GM21723 (cell line): ENCODE data around the gene TMEM150A.
"Not testable (repeated sequence)": the region's sequence is repeated elsewhere in the genome, so short reads cannot be mapped to it uniquely, and the experiment has no call there.

Experiments
- ATAC-seq: cut with Tn5 transposase; IDR thresholded peaks from one replicate; pipeline ENCODE4 v1.9.1; 2021; ENCODE audit warnings: mild to moderate bottlenecking, moderate library complexity; ENCODE audit not compliant: unreplicated experiment

TMEM150A gene

DNA sequence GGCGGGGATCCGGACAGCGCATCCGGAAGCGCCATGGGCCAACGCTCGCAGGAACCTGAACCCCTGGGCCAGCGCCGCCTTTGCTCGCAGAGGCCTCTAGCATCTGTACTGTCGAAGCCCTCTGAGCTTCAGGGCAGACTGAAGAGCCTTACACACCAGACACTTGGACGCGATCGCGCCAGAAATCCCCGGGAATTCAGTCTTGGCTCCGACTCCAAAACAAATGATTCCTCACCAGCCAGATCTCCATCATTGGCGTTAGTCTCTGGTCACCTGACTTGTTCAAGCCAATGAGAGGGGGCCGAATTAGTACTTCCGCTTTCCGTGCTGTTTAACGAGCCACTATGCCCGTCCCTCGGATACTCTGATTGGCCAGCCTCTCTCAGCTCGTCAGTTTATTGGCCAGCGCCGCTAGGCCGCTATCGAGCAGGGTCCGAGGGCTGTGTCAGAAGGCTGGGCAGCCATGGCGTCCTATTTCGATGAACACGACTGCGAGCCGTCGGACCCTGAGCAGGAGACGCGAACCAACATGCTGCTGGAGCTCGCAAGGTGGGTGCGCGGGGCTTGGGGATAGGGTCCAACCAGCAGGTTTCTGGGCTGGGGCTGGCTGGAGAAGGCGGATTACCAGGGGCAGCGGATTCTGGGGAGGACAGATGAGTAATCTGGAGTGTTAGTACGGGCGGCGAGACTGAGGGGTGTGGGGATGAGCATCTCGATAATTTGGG is 7.0 kb downstream of the TMEM150A start, which contains the start of gene RNF181:
RNF181 (plus strand) TSS at position 445 of the 725 bp plus-strand sequence; CDS start at position 464, 19 bp downstream.
- ATAC-seq: peak; percentile 99

DNA sequence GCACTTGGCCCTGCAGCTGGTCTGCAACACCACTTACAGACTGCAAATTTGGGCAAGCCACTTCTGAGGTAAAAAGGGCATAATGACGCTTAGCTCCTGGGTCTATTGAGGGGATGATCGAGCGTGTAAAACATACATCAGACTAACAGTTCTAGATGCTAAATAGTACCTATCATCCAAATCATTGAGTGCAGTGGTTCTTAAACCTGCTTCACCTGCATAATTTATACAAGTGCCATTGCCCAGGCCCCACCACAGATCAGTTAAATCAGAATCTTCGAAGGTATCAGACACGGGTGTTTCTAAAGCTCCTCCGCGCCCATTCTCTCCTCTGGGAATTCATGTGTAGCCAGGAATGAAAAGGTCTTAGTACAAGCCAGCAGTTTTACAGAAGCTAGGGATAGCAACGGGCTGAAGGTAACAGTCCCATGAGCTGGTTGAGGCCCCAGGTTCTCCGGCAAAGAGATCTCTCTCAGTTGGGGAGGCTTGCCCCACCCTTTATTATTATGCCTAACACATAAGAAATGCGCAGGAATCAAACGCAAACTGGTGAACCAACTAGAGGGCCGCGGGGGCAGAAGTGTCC is 7.7 kb downstream of the TMEM150A start:
- ATAC-seq: peak; percentile 2

- ATAC-seq: no peak
These were observed 9.5 kb downstream of the TMEM150A start for GRCh38 chr2:85593023-85593422.

GRCh38 chr2:85592299-85592698 is 10.2 kb downstream of the TMEM150A start:
- ATAC-seq: not testable (repeated sequence)

DNA sequence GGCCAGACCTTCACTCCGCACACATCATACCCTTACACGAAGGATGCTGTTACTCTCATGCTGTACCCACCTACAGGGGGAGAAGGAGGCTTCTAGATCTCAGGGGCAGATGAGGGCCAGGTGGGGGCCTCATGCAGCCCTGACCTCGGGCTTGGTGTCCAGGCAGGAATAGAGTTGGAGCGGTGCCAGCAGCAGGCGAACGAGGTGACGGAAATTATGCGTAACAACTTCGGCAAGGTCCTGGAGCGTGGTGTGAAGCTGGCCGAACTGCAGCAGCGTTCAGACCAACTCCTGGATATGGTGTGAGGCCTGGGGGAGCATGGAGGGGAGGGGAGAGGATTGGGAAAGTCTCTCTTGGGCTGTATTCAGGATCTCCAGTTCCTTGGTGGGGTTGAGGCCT is 10.9 kb downstream of the TMEM150A start:
- no peak for ATAC-seq

GRCh38 chr2:85590950-85591349 is 11.5 kb downstream of the TMEM150A start:
- ATAC-seq: no peak

- ATAC-seq: no peak
These were observed 12.3 kb downstream of the TMEM150A start for GRCh38 chr2:85589982-85590791.

DNA sequence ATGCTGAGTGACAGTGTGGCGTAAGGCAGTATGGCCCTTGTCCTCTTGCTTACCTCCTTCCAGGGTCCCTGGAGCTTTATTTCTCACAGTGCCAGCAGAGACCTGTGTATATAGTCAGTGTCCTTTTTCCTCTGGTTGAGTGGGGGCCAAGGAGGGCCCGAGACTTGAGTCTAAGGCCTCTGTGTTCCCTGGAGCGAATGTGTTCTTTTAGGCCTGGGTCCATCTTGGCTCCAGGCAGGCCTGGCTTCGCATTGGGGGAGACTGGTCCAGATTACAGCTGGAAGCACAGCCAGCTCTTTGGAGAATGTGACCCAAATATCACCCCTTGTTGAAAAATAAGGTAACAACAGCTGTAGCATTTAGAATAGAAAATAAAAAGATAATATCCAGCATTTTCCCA is 13.3 kb downstream of the TMEM150A start:
- ATAC-seq: no peak

DNA sequence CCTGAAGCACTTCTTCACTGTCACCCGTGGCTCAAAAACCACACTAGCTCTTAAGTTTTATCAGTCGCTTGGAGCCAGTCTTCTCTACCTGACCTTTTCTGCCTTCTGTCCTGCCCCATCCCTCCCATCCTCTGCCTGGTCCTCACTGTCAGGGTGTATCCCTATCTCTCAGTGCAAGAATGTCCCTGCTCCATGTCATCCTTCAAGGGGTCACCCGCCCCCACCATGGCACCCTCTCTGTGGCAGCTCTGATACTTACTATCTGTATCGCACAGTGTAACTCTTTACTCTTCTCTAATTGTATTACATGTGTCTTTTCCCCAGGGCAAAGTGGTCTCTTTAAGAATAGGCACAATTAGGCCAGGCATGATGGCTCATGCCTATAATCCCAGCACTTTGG is 13.9 kb downstream of the TMEM150A start:
- no peak for ATAC-seq

DNA sequence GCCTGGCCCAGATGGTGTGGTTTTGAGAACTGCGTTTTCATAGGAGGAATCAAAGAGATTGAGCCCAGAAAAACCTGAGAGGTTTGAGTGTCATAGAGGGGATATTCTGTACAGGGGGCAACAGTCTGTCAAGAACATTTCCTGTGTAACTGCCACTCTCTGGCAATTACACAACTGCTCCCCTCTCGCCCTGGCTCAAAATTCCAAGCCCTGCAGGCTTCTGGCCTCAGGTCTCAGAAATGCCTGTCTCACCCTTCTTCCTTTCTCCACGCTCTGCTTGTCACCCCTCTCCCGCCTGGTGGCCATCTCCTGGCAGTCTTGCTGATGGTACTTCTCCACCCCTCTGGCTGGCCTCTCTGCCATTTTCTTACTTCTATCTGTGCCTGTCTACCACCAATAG is 14.3 kb downstream of the TMEM150A start:
- no peak for ATAC-seq

GRCh38 chr2:85585781-85586105 is 16.8 kb downstream of the TMEM150A start:
- no peak for ATAC-seq

DNA sequence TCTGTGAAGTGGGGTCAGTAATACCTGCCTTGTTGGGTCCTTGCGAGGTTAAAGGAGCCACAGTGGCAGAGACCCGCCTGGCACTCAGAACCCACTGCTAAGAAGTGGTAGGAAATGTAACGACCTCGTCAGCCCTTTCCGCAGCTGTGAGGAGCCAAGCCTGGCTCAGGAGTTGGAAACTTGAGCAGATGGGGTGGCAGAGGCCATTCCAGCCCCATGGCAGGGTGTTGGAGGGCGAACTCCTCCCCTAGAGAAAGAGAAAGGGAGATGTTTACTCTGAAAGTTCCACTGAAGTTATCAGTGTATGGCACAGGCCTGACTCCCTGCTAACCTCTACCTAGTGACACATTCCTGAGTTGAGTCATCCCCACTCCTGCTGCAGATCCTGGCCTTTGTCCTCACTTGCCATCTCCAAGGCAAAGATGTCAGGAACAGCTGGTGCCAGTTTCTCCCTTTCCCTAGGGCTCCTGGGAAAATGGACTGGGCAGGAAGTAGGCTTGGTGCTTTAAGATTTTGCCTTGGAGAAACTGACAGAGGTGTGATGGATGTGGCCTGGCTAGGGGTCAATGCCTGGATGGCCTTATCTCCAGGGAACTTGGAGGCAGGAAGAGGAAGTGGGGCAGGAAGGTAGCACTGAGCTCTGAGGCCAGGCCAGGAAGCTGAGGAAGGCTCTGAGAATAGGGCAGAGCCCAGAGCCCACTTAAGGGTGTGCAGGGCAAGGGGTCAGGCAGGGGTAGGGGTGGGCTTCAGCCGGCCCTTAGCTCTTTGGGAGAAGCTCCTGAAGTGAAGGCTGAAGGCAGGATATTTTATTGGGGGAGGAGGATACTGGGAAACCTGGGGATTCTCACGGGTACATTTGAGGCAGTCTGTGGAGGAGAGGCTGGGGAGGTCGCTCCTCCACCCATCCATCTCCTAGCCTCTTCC is 17.4 kb downstream of the TMEM150A start:
- peak; percentile 43 for ATAC-seq

DNA sequence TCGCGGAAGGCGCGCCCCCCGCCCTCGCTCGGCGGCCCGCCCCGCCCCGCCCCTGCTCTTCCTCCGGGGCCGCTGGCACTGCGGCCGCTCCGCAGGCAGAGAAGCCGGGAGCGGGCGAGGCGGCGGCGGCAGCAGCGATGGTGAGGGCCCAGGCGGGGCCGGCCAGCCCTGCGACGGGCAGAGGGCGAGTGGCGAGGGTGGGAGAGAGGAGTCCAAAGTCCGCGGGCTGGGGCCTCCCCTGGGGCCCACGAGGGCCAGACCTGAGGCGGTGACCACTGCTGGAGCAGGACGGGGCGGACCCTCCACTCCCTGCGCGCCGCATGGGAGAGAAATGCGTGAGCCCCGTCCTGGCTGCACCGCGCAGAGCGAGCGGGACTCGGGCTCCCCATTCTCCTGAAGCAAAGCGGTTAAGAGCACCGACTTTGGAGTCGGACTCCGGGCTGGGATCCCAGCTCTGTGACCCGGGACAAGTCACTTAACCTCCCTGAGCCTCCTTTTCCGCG is 18.1 kb downstream of the TMEM150A start, which contains the start of gene VAMP5:
VAMP5 (plus strand) TSS at position 78 of the 503 bp plus-strand sequence; CDS start at position 138, 60 bp downstream.
- peak; percentile 58 for ATAC-seq

DNA sequence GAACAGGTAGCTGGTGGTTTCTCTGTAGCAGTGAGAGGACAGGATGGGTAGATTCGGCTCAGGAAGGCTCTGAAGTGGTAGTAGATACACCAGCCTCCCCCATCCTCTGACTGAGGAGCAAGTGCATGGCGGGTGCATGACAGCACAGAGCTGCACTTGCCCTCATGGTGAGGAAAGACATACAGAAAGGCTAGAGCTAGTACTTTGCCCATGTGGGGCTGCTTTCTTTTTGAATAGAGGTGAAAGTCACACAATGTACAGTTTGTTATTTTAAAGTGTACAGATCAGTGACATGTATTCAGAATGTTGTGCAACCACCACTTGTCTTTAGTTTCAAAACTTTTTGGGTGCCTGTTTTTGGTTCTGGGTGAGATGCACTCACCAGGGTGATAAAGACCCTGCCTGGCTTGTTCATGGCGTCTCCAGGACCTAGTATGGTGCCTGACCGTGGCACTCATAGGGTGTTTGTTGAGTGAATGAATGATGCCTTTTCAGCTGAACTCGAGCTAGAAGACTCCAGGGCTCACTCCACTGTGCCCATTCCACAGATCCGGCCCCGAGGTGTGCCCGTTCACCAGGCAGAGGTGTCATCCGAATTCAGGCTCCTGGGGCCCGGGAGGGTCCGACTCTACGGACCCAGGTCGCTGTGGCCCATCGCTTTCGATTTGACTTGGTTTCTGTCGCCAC is 18.7 kb downstream of the TMEM150A start:
- ATAC-seq: peak; percentile 9

DNA sequence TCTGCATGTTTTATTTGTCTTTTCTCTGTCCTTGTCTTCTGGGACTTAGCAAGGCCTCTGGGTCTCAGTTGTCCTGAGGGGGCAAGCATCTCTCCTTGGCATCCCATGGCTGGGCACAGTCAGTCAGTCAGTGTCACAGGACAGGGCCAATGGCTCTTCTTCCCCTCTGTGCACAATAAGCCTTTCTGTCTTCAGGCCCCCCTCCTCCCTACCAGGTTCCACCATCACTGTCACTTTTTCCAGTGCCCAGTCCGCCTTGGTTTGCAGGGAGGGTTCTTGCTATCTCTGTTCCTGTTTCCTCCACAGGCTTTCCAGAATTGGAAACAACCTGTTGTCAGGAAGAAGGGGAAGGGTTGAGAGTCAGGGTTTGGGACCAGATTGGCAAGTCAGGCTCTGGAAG is 20.0 kb downstream of the TMEM150A start:
- no peak for ATAC-seq

DNA sequence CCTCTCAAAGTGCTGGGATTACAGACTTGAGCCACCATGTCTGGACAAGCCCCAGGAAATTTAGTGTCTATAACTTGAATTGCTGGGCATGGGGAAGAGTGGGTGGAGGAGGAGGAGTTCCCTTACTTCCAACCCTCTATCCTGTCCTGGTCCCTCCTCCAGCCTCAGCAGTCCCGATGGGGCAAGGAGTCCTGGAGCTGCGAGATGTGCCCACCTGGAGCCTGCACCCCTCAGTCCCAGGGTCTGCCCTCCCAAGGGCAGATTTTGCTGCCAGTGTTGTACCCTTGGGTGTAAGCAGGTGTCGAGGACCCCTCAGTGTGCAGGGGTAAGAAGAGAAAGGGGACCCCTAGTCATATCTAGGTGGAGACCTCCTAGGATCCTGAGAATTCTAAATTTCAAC is 22.3 kb downstream of the TMEM150A start:
- ATAC-seq: no peak

DNA sequence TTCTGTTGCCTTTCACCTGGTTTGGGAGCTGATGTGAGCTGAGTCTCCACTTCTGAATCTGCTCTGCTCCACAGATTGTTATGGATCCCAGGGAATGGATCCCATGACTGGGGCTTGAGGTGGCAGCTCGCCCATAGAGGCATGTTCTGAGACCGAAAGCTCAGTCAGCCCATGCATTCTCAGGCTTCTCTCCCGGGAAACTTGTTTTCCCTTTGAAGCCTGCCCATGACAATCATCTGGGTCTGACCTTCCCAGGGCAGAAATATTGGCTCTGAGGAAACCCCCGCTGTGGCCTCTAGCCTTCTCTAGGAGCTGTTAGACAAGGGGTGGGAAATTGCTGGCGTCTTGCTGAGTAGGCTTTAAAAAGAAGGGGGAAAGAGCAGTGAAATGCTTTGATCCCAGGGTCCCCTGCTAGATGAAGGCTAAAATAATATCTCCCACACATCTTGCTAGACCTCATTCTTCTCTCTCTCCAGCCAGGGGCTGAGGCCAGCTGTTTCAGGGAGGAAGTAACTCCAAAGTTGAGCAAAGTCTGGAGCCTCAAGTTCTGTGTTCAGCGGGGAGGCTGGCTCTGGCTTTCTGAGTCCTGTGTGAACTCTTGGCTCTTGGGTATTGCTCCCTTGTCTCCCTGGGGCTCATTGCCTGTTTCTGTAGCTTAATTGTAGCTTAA is 23.1 kb downstream of the TMEM150A start:
- ATAC-seq: no peak

DNA sequence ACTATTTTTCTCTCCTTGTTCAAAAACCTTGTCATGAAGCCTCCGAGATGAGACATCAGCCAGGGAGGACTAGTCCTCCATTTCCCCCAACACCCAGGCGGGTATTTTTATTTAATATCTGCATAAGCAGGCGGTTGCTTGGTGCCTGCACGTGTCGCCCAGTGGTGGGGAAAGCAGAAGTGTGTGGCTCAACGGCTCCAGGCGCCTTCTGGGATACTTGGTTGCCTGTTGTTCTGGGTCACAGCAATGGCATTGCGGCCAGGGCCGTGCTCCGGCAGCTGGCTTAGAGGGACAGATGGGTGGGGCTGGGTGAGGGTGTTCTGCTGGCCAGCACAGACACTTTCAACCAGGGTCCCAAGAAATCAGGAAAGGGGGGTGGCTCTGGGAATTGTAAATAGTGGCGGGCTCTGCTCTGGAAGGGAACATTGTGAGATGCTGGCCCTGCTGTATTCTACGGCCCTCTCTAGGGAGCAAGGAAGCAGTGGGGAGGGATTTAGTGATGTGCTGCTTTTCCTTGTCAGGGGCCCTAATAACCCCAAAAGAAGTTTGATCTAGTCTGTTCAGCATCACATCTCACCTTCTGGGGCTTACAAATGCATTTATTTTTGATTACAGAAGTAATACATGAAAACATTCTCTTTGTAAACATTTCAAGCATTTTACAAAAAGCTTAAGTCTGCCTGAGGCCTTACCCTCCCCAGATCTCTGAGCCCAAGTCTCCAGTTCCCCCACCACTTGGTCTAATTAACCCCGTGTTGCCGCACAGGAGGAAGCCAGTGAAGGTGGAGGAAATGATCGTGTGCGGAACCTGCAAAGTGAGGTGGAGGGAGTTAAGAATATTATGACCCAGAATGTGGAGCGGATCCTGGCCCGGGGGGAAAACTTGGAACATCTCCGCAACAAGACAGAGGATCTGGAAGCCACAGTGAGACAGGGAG is 24.0 kb downstream of the TMEM150A start:
- ATAC-seq: peak; percentile 43
